MCF 10A (cell line): ENCODE results near the gene LRRFIP1. TPM values are rescaled to one million over a fixed set of nuclear protein-coding genes. Genes with fewer than 3 reads are reported as not detected.

Experiments
- BruUV-seq: library from RNA; stranded (reverse); fragments of 400-500 nt; replicated peaks from 2 replicates; lab custom pipeline; 2021; lab: Mats Ljungman, UMichigan
- CTCF ChIA-PET: fragments of 300-600 bp; sonication (Branson Sonifier 250); formaldehyde crosslinking; extraction: SDS; loops from one replicate; lab custom pipeline; 2021; ENCODE audit warnings: antibody characterized with exemption, inconsistent platforms; lab: Yijun Ruan, JAX
- POLR2A ChIA-PET: fragments of 300-600, 350-650 bp; sonication (Branson Sonifier 250); formaldehyde crosslinking; extraction: SDS; loops from one replicate; lab custom pipeline; 2020; ENCODE audit warnings: antibody characterized with exemption, inconsistent platforms; lab: Yijun Ruan, JAX
- DNase-seq: peaks from one replicate; pipeline ENCODE4 v3.0.0-alpha.2; 2018; ENCODE audit not compliant: unreplicated experiment
- H3K27ac Mint-ChIP-seq: one replicate; pipeline ENCODE4 v1.8.0; 2022; ENCODE audit warnings: mild to moderate bottlenecking, low read depth, mixed read lengths; ENCODE audit not compliant: unreplicated experiment
- H3K27me3 Mint-ChIP-seq: one replicate; pipeline ENCODE4 v1.8.0; 2022; ENCODE audit warnings: mixed read lengths; ENCODE audit not compliant: insufficient read depth, unreplicated experiment
- H3K36me3 Mint-ChIP-seq: one replicate; pipeline ENCODE4 v1.8.0; 2022; ENCODE audit warnings: mild to moderate bottlenecking, moderate library complexity, mixed read lengths; ENCODE audit not compliant: insufficient read depth, unreplicated experiment
- H3K4me1 Mint-ChIP-seq: one replicate; pipeline ENCODE4 v1.8.0; 2022; ENCODE audit warnings: mixed read lengths; ENCODE audit not compliant: insufficient read depth, unreplicated experiment
- H3K4me3 Mint-ChIP-seq: one replicate; pipeline ENCODE4 v1.8.0; 2022; ENCODE audit warnings: mild to moderate bottlenecking, moderate library complexity, mixed read lengths; ENCODE audit not compliant: unreplicated experiment
- H3K9me3 Mint-ChIP-seq: one replicate; pipeline ENCODE4 v1.8.0; 2022; ENCODE audit warnings: mixed read lengths; ENCODE audit not compliant: unreplicated experiment
- CTCF ChIP-seq: fragments of 200-600 bp; IDR thresholded peaks from one replicate; pipeline ENCODE4 v1.8.0; 2022; ENCODE audit warnings: antibody characterized with exemption, mild to moderate bottlenecking; ENCODE audit not compliant: unreplicated experiment
- intact Hi-C: fragments of 100-400 bp; cut with micrococcal nuclease; formaldehyde crosslinking; loops from 2 replicates; pipeline ENCODE4 v1.14.1; 2022
- total RNA-seq: library from RNA; stranded (reverse); gene quantifications from 2 replicates; pipeline ENCODE4 v1.2.3, GENCODE V29; 2022

LRRFIP1 gene
- total RNA-seq, 1 experiment from 2014 or later: 197 TPM

GRCh38 chr2:237734905-237735623 lies 107.7 kb downstream of the LRRFIP1 start:
- Mint-ChIP-seq H3K9me3 (no peaks in the 10 kb centered on the region), H3K27ac (no peak overlapping the region), H3K36me3 (peaks cover 38% of the 10 kb centered on the region), H3K27me3 (no peaks in the 10 kb centered on the region), H3K4me1 (peaks cover 38% of the 10 kb centered on the region), H3K4me3 (no peak overlapping the region)
- TF ChIP-seq CTCF: no peak
- CTCF ChIA-PET: interaction anchor here (1.6 to 8.2 kb wide), 3 partner anchors 9 to 63 kb away, joined by 8 to 63 read pairs (median 49); no protein-coding TSS in a partner anchor
- intact Hi-C loops: no loop called here
- DNase-seq: no peak
- BruUV-seq: no TSS peak
- POLR2A ChIA-PET: interaction anchor here (0.8 to 15.3 kb wide), 3 partner anchors 10 to 72 kb away, joined by 3 to 148 read pairs (median 6); no protein-coding TSS in a partner anchor

- Mint-ChIP-seq H3K27me3 (no peaks in the 10 kb centered on the region), H3K4me3 (no peak overlapping the region), H3K9me3 (no peaks in the 10 kb centered on the region), H3K27ac (no peak overlapping the region), H3K36me3 (peaks cover 35% of the 10 kb centered on the region), H3K4me1 (peaks cover 37% of the 10 kb centered on the region)
- no peak for TF ChIP-seq CTCF
- intact Hi-C loops: no loop called here
- ChIA-PET POLR2A (interaction anchor here (0.8 to 15.3 kb wide), 2 partner anchors 9 to 41 kb away, joined by 3 to 148 read pairs; no protein-coding TSS in a partner anchor), CTCF (interaction anchor here (1.6 kb wide), 1 partner anchor 9 kb away, joined by 8 read pairs; no protein-coding TSS in a partner anchor)
- no peak for DNase-seq
- BruUV-seq: no TSS peak
Observed at GRCh38 chr2:237735798-237736197, 108.4 kb downstream of the LRRFIP1 start.

- Mint-ChIP-seq H3K9me3 (no peaks in the 10 kb centered on the region), H3K4me3 (no peak overlapping the region), H3K4me1 (peaks cover 27% of the 10 kb centered on the region), H3K27me3 (no peaks in the 10 kb centered on the region), H3K36me3 (peaks cover 32% of the 10 kb centered on the region), H3K27ac (no peak overlapping the region)
- ChIA-PET POLR2A (no interaction called here), CTCF (interaction anchor here (0.8 to 1.6 kb wide), 3 partner anchors 8 to 67 kb away, joined by 3 to 8 read pairs (median 4); no protein-coding TSS in a partner anchor)
- BruUV-seq: no TSS peak
- no peak for TF ChIP-seq CTCF
- no peak for DNase-seq
- intact Hi-C loops: no loop called here
Observed at GRCh38 chr2:237736783-237737182, 109.4 kb downstream of the LRRFIP1 start.

GRCh38 chr2:237737196-237737865 lies 109.9 kb downstream of the LRRFIP1 start:
- TF ChIP-seq CTCF: no peak
- no peak for DNase-seq
- peak overlapping the region; percentile 0 for H3K27ac Mint-ChIP-seq
- ChIA-PET POLR2A (no interaction called here), CTCF (interaction anchor here (0.8 to 1.2 kb wide), 2 partner anchors 11 to 68 kb away, joined by 3 to 4 read pairs; no protein-coding TSS in a partner anchor)
- intact Hi-C loops: no loop called here
- peaks cover 24% of the 10 kb centered on the region for H3K4me1 Mint-ChIP-seq
- no peaks in the 10 kb centered on the region for H3K9me3 Mint-ChIP-seq
- no peaks in the 10 kb centered on the region for H3K27me3 Mint-ChIP-seq
- peaks cover 38% of the 10 kb centered on the region for H3K36me3 Mint-ChIP-seq
- no peak overlapping the region for H3K4me3 Mint-ChIP-seq
- BruUV-seq: no TSS peak
